HG02642 (cell line): Measurements from ENCODE around the gene CSNK1G2.
A peak's percentile ranks its signal among the peaks of the same experiment; 100 is the strongest.

Source experiments
- ATAC-seq: cut with Tn5 transposase; IDR thresholded peaks from one replicate; pipeline ENCODE4 v1.9.1; 2021; ENCODE audit warnings: mild to moderate bottlenecking; ENCODE audit not compliant: unreplicated experiment, poor library complexity

The CSNK1G2 gene

GRCh38 chr19:1917926-1918325, 23.0 kb upstream of the CSNK1G2 start:
- ATAC-seq = no peak

GRCh38 chr19:1918975-1919374, 22.0 kb upstream of the CSNK1G2 start:
- ATAC-seq = no peak

DNA sequence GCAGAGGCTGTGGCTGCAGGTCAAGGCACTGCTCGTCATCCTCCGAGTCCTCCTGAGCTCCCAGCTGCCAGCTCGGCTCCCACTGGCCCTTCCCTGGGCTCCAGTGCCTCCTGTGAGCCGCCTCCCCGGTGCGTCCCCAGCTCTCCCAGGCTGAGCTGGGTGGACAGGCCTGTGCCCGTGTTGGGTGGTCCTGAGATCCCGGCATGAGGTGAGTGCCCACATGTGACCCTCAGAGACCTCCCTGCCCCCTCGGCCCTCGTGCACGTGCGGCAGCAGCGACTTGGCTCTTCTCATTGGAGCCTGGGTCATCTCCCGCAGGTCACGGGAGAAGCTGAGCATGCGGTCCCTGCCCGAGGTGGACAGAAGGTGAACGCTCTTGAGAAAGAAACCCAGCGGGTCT, 20.3 kb upstream of the CSNK1G2 start:
- no peak for ATAC-seq

GRCh38 chr19:1921326-1921725, 19.6 kb upstream of the CSNK1G2 start:
- no peak for ATAC-seq

DNA sequence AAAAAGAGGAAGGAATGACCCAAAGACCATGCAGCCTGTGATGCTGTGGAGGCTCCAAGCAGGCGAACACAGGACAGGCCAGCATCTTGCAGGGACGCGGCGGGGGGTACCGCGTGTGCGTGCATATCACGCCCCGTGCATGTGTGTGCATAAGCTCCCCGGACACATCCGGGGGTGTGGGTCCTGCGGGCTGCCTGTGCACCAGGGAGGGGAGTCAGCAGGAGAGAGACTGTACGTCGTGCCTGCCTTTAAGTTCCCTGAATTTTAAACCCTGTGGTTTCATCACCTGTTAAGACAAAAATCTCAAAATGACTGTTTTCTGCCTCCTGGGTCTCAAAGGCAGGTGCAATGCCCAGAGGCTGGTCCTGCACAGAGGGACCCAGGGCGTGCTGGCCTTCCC, 19.1 kb upstream of the CSNK1G2 start:
- no peak for ATAC-seq

GRCh38 chr19:1922803-1923202, 18.2 kb upstream of the CSNK1G2 start:
- ATAC-seq = no peak

DNA sequence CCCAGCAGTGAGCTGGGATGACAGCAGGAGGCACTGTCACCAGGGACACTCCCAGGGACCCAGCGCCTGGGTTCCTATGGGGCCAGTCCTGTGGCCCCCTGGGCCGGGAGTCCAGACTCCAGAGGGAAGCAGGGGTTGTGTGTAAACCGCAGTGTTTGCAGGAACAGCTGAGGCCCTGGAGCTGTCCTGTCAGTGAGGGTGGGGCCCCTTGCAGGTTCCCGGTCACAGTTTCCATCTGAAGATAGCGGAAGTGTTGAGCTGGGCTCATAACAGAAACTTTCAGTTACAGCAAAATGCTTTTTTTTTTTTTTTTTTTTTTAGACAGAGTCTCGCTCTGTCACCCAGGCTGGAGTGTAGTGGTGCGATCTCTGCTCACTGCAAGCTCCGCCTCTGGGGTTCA, 17.7 kb upstream of the CSNK1G2 start:
- no peak for ATAC-seq

DNA sequence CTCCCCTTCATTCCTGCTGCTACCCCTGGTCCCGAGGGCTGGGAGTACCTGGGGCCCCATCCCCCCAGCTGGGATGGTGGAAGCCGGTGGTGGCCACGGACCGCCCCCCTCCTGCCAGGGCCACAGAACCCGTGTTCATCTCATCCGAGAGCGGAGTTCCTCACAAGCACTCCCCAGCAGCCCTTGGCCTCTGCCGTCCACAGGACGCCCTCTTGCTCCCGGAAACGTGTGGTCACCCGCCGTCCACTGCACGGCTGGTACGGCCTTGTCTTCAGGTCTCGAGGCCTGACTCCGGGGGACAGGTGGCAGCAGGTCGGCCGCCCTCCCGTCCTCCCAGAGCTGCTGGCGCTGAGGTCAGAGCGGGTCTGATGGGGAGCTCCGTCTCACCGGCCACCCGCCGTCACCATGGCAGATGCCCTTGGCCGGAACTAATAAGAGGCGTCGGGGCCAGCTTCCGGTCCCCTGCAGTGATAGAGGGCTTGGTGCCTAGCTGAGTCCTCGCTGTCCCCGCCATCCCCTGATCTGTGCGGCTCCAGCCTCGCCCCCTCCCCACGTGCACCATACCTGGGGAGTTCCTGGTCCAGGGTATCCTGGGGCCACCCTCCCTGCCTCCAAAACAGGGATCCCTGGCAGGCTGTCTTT, 16.5 kb upstream of the CSNK1G2 start:
- no peak for ATAC-seq

GRCh38 chr19:1925544-1925943, 15.4 kb upstream of the CSNK1G2 start:
- ATAC-seq = no peak

DNA sequence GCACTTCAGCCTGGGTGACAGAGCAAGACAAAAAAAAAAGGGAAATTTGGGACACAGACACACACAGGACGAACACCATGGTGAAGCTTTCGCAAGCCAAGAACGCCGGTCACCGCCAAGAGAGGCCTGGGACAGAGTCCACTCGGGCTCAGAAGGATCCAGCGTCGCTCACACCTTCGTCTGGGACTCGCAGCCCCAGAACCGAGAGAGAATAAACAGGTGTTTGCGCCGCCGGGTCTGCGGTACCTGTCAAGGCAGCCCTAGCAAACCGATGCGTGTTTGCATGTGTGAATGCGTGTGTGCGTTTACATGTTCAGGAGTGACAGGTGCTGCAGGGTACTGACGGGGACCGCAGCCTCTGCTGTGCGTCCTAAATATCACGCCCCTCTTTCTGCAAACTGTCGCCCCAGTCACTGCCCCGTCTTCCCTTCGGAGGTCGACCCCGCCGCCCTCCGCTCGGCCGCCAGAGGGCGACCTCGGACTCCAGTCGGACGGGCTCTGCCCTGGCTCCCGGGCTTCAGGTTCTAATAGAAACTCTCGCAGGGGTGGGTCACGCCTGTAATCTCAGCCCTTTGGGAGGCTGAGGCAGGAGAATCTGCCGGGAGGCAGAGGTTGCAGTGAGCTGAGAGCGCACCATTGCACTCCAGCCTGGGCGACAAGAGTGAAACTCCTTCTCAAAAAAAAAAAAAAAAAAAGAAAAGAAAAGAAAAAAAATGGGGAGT, 11.8 kb upstream of the CSNK1G2 start:
- ATAC-seq = peak; percentile 56

DNA sequence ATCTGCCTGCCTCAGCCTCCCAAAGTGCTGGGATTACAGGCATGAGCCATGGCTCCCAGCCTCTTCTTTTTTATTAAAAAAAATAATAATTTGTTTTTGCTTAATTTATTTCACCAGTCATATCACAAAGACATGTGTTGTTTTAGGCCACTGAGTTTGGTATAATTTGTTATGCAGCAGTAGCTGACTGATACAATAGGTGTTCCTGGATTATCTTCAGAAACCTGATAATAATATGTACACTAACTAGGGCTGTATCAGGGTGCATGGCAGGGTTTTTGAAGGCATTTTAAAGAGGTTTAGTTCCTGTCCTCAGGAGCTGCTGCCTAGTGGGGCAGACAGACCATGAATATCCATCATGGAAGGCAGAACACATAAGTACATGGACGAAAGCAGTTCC, 9.5 kb upstream of the CSNK1G2 start:
- no peak for ATAC-seq

- ATAC-seq = no peak
Measured at GRCh38 chr19:1932395-1932794, 8.6 kb upstream of the CSNK1G2 start.

- no peak for ATAC-seq
Measured at GRCh38 chr19:1933244-1933643, 7.7 kb upstream of the CSNK1G2 start.

GRCh38 chr19:1933942-1934341, 7.0 kb upstream of the CSNK1G2 start:
- ATAC-seq = no peak

DNA sequence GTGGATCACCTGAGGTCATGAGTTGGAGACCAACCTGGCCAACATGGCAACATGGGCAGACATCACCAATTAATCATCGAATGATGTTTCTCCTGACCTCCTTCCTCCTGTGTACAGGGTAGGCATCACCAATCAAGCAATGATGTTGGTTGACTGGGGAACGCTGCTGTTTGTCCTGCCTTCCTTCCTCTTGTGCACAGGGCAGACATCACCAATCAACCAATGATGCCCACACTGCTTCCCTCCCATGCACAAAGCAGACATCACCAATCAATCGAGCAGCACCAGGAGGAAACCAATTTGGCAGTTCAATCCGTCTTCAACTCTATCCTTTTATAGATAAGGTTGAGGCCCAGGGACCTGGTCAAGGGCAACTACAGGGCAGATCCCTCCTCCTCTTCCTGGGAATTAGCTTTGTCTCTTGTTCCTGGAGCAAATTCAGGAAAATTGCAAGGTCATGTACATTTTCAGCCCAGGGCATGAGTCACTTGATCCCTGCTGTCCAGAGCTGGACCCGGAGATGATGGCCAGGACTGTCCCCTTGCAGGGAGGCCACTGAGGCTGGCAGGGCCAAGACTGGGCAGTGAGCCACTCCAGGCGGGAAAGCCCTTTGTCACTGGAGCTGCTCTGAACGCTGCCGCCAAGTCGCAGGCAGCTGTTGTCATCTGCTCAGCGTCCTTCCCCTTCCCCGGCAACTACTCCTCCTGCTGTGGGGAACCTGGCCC, 5.3 kb upstream of the CSNK1G2 start:
- no peak for ATAC-seq

DNA sequence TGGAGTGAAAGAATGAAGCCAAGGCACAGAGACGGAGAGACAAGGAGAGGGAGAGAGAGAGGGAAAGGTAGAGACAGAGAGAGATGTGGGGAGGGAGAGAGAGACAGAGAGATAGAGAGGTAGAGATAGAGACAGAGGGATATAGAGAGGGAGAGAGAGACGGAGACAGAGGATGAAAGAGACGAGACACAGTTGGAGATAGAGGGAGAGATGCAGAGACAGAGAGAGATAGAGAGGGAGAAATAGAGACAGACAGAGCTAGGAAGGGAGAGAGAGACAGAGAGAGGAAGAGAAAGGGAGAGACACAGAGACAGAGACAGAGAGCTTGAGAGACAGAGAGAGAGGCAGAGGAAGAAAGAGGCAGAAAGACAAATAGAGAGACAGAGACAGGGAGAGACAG, 4.5 kb upstream of the CSNK1G2 start:
- no peak for ATAC-seq

DNA sequence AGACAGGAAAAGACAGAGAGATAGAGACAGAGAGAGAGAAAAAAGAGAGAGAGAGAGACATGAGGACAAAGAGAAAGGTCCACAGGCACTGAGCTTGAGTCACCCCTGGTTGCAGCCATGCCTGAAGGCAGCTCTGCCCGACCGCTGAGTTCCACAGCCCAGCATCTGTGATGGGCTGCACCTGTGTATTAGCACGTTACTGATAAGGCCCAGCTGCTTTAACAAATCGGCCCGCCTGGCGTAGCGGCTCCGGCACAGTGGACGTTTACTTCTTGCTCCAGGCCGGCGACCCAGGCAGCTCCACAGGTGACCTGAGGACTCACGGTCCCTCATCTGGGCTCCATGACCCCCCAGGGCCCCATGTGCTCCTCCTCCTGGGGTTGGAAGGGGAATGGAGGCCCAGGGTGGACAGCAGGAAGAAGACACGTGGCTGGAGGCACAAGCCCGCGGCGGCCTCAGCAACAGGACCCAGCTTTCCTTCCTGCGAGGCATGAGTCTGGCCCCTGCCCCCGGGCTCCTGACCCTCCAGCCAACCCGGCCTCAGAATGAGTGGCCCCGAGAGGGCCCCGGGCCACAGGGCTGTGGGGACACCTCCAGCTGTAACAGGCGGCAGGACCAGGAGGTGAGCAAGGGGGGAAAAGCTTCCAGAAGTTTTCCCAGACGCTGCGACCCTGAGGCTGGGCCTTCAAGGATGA, 3.9 kb upstream of the CSNK1G2 start:
- no peak for ATAC-seq

GRCh38 chr19:1938071-1938470, 2.9 kb upstream of the CSNK1G2 start:
- no peak for ATAC-seq

DNA sequence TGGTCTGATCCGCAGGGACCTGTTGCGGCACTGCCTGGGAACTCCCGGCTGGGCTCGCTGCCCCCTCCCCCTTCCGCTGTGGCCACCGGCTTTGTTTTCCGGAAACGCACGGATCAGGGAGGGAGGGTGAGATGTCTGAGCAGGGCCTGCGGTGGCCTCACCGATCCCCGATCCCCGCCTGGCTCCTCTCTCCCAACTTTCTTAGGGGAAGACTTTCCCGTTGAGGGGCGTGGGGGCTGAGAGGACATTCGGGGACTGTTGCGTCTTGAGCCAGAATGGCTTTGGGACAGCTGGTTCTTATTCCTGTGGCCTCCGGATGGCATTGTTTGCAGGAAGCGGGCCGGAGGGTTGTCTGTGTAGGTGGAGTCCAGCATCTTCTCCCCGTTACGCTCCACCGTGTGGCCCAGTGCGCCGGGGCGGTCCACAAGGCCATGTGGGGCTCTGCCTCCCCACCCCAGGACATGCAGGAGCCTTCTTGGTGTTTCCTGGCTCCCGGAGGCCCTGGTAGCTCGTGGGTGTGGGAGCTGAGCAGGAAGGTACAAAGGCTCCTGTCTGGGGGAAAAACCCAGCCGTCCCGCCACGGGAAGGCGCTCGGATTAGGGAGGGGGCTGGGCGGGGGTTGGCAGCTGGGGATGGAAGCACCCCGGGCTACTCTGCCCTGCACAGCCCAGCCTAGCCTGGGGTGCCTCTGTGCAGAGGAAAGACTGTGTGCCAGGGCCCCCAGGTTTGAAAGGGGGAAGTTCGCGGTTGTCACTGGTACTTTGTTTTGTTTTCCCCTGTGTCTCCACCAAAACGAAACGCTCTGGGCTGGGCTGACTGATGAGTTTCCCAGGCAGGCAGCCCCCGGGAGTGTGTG, 1.3 kb downstream of the CSNK1G2 start:
- no peak for ATAC-seq

- ATAC-seq = no peak
Measured at GRCh38 chr19:1942934-1943555, 2.1 kb downstream of the CSNK1G2 start.
